NCI-H524 treated with DMSO at 0.1 percent for 48 hours (cell line): ENCODE measurements around the gene CEP295NL.
A peak's percentile ranks its signal among the peaks of the same experiment; 100 is the strongest.
"Not testable (repeated sequence)": the region's sequence is repeated elsewhere in the genome, so short reads cannot be mapped to it uniquely, and the experiment has no call there.

Source experiments
- DNase-seq: peaks from one replicate; lab custom pipeline; 2025; lab: John Stamatoyannopoulos, UW

The CEP295NL gene, protein sequence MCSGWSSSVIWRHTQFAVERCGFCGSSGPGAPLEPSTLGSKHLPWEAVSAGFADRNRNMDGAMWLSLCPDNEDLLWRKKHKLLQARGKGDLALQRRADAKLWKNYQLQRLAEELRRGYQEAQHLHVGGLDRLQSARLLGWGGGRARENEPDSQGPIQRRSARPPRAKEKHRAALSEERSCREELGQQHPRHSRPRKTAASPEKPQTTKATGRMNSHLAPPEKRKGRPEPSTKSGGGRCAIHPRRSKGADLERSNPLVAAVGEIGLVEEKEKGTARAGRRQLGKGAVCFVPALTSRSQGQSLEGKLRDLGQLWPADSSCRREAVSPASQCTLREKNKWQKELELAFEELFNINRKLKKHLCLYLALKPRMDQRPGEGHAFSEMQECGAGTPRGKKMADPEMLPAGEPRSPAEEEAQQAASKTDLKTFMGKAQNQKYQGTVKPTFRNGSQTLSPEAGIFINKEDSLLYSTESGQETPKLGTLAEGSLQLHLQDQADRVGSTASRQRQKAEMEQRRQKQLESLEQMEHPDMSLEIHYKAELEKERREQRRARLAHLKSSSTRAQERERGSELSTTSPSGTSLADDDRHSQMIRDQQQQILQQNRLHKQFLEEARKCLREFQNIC

DNA sequence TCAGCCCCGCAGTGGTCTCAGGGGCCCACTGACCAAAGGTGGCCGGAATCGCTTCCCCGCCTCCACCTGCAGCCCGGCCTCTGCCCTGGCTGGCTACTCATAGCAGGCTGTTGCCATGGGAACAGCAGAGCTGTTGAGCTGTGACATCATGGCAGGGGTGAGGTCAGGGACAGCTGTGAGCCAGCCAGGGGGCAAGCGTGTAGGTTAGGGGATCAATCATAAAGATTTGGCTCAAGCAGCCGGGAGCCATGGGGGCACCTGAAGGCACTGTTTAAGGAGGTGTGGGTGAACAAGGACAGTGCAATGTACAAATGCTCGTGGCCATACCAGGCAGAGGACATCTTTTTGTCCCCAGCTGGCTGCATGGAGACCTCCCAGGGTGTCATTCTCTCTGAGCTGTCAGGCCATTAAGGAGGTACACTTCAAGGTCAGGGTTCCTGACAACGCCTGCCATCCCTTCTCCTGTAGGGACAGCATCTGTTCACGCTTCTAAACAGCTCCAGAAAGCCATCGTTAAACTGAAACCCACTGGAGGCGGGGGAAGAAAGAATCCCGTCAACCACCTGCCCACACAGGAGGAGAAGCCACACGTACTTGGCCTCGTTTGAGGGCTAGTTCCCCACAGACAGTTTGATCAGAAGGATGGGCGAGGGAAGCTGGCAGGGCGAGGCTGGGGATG lies at the start of gene CEP295NL:
Gene CEP295NL (minus strand): TSS at position 101 of the 679 bp plus-strand sequence. CDS start 1,373 bp downstream, outside the sequence.
- no peak for DNase-seq

DNA sequence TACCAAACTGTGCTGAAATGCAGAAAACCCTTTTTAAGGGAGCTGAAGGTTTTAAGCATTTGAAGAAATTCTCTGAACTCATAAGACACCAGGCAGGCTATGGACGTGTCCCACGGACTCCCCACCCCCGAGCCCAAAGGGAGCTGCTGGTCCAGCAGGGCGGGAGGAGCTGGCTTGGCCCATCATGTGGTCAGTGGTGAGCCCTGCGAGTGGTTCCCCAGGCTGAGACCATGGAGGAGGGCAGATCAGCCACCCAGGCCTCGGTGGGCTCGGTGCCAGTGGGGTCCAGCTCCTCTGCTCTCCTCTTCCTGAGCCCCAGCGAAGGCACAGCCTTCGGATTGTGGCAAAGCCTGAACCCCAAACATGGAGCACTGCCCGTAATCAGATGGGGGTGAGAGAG lies 49.7 kb upstream of the CEP295NL start:
- no peak for DNase-seq

DNA sequence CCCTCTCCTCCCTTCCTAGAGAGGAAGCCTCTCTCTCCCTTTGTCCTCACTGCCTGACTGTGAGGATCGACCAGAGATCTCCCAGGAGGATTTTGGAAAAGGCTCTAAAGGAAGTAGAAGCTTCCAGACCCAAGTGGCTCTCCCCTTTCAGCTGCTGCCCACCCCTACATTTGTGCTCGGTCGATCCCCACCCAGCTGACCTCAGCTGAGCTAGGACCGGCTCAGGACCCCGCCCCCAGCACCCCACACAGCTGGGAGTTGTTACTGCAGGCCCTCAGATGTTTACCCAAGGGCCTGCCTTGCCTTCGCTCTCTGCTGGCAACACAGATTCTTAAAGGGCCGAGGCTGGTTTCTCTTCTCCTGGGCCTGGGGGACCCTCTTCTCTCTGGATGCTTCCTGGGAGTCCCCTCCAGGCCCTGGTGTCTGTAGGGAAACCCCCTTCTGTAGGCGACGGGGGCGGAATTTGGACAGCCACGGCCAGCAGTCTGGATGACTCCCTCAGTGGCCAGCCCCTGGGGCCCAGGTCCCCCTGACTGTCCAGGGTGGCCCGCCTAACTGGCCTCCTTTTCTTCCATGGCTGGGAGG lies 49.1 kb upstream of the CEP295NL start:
- DNase-seq, result no peak

DNA sequence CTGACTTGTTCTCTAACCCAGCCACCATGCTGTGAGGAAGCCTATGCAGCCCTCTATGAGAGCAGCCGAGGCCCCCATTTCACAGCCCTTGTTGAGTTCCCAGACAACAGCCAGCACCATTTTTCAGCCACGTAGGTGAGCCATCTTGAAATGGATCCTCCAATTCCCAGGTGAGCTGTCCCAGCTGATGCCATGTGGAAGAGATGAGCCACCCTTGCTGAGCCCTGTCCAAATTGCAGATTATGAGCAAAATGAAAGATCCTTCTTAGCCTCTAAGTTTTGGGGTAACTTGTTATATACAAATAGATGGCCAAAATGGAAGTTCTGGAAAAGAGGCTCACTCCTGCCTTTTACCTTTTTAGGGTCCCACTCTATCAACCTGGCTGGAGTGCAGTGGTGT lies 47.9 kb upstream of the CEP295NL start:
- no peak for DNase-seq

DNA sequence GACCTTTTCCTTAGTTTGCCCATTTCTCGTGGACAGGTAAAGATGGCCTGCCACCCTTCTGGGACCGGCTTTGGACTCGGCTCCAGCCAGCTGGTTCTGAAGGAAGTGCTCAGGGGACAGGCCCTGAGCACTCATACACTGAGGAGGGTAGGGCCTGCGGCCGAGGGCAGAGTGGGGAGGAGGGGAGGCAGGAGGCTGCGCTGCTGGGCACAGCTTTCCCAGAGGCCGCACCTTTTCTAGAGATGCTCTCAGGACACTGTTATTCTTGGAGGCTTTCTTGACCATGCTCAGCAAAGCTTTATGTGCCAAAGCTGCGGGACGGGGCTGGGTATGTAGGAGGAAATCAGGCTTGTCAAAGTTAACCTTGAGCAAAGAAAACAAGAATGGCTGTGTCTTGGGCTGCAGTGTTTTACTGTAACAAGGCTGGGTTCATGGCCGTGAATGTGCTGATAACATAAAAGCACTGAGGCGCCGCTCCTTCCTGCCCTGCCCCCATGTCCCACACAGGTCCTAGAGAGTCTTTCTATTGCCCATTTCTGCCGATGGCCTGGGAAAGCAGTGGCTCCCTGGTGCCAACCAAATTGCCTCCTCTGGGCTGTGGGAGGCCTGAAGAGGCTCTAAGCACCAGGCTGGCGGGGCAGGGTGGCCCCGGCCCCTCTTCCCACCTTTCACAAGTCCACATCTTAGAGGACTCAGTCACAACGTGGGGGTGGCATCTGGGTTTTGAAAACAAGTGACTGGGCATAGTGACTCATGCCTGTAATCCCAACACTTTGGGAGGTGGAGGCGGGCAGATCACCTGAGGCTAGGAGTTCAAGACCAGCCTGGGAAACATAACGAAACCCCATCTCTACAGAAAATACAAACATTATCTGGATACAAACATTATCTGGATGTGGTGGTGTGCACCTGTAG lies 44.5 kb upstream of the CEP295NL start:
- no peak for DNase-seq

DNA sequence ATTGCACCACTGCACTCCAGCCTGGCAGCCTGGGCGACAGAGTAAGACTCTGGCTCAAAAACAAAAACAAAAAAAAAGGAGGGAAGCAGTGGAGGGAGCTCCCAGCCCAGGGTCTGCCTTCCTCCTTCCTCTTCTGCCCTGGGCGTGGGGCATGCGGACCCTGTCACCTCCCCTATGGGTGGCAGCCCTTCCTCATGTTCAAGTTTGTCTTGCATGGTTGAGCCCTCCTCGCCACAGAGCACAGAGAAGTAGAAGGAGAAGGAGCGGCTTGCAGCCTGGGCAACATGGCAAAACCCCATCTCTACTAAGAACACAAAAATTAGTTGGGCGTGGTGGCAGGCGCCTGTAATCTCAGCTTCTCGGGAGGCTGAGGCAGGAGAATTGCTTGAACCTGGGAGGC lies 43.6 kb upstream of the CEP295NL start:
- DNase-seq, result no peak

DNA sequence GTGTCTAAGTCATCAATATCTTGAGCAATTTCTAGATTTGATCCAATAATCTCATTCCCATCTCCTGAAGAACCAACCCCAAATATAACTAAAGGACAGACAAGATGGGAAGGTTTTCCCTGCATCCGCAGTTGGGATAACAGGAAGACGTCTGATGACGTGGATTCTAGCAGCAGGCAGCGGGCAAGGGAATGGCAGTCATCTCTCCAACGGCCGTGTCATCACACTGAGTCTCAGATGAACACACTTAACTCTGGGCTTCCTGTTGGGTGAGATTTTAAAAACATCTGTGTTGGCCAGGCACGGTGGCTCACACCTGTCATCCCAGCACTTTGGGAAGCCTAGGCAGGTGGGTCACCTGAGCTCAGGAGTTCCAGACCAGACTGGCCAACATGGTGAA lies 43.1 kb upstream of the CEP295NL start:
- no peak for DNase-seq

DNA sequence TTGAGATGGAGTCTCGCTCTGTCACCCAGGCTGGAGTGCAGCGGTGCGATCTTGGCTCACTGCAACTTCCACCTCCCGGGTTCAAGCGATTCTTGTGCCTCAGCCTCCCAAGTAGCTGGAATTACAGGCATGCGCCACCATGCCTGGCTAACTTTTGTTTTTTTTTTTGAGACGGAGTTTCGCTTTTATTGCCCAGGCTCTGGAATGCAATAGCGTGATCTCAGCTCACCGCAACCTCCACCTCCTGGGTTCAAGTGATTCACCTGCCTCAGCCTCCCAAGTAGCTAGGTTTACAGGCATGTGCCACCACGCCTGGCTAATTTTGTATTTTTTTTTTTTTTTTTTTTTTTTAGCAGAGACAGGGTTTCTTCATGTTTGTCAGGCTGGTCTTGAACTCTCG lies 42.5 kb upstream of the CEP295NL start:
- not testable (repeated sequence) for DNase-seq

DNA sequence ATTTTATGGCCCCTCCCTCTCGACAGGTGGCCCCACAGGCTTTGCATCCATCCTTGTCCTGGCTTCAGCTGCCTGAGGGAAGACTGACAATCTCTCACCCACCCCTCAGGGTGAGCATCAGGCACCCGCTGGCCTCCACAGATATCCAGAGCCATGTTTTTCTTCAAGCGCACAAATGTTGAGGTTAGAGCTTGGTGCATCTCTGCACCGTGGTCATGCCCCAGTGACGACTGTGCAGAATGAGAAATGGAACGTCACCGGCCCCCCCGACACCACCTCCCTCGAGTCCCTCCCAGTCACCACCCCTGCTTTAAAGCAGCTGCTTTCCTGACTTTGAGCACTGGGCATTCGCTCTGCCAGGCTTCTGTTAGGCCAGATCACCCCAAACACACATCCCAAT lies 42.0 kb upstream of the CEP295NL start:
- no peak for DNase-seq

DNA sequence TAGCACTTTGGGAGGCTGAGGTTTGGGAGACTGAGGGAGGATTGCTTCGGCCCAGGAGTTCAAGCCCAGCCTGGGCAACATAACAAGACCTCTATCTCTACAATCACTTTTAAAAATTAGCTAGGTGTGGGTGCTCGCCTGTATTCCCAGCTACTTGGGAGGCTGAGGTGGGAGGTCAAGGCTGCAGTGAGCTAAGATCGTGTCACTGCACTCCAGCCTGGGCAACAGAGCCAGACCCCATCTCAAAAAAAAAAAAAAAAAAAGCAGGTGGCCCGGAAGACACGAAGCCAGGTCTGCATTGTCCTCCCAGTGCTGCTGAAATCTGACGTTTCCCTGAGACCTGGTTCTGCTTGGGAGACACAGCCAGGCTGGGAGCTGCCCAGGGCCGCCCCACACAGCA lies 41.0 kb upstream of the CEP295NL start:
- no peak for DNase-seq

DNA sequence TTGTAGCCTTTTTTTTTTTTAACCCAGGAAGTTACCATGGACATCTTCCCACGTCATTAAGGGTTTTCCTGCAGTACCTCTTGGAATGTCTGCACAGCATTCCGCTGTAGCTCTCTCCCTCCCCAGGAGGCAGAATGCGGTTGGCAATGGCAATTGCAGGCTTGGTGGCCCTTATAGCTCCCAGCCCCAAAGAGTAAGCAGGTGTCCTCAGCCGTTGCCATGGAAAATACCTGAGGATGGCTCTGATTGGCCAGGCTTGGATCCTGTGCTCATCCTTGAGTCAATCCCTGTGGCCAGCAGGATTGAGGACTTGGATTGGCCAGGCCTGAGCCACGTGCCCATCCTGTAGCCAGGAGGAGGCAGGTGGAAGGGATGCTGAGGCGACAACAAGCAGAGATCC lies 37.7 kb upstream of the CEP295NL start:
- no peak for DNase-seq

DNA sequence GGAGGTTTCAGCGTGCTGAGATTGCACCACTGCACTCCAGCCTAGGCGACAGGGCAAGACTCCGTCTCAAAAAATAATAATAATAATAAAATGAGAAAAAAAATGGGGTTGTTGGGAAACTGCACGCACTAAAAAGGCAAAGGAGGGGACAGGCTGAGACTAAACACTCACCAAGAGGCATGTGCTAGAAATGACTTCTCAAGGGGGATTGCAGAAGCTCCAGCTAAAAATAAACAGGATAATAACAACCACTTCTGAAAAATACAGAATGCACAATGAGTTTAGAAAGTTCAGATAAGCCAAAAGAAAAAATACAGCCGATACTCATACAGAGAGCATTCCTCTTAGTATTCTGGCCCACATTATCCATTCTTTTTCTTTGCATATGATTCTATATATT lies 37.3 kb upstream of the CEP295NL start:
- DNase-seq, result no peak

DNA sequence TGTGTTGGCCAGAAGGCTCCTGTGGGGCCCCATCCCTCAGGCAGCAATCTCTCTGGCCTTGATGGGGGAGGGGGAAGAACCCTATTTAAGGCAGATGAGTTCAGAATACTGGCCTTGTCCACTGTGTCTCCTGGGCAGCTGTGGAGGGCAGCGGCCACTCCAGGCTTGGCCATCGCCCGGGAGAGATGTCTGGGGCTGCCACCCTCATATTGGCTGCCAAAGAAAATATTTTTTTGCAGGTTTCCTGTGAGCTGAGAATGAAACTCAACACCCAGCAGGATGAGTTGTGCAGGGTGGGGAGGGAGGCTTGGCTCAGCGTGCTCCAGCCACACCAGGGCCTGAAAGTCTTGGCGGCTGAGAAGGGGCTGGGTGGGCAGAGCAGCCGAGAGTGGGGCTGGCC lies 36.6 kb upstream of the CEP295NL start:
- DNase-seq, result no peak

DNA sequence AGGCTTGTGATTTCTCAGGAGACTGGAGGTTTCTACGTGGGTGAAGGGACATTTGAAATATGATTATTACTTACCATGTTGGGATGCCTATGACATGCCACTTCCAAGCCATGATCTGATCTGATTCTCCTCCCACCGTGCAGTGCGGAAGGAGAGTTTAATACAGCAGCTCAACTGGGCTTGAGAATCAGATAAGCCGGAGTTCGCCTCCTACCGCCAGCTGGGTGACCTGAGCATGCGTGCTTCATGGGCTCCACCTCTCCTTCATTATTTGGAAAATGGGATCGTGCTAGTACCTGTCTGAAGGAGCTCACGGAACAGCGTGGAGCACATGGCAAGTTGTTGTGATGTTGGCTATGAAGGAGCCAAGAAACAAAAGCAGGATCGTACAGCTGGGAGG lies 34.6 kb upstream of the CEP295NL start:
- DNase-seq, result no peak

DNA sequence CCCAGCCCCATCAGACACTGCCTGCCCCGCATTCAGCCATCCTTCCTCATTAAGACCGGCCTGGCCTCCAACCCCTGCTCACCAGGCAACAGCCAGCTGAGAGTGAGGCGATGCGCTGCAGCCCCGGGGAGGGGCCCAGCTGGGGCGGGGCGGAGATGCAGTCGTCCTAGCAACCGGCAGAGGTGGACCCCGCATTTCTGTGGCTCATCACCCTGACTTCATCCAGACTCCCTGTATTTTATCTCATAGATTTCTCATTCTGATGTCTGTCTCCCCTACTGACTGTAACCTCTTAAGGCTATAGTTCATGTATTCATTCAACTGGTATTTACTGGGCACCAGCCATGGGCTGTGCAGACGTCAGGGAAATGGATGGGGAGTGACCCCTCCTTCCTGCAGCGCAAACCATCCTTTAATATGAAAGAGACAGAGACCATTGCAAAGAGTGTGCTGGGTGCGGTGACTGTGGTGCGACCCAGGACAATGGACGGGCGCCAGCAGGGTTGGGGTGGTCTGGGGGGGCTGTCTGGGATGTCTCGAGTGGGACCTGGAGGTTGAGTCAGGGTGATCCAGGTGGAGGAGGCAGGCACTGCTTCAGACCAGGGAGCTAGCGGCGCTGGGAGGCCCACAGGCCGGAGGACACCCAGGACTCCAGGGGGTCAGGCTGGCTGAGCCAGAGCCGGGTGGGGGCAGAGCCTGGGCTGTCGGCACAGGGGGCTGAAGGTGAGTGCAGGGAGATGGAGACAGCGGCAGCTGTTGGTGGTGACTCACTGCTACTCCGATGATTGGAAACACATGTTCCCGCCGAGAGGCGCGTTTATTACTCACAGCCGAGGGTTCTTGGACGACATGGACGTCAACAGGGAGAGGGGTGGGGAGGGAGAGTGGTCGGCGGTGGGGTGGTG lies 32.7 kb upstream of the CEP295NL start:
- DNase-seq, result peak; percentile 74

DNA sequence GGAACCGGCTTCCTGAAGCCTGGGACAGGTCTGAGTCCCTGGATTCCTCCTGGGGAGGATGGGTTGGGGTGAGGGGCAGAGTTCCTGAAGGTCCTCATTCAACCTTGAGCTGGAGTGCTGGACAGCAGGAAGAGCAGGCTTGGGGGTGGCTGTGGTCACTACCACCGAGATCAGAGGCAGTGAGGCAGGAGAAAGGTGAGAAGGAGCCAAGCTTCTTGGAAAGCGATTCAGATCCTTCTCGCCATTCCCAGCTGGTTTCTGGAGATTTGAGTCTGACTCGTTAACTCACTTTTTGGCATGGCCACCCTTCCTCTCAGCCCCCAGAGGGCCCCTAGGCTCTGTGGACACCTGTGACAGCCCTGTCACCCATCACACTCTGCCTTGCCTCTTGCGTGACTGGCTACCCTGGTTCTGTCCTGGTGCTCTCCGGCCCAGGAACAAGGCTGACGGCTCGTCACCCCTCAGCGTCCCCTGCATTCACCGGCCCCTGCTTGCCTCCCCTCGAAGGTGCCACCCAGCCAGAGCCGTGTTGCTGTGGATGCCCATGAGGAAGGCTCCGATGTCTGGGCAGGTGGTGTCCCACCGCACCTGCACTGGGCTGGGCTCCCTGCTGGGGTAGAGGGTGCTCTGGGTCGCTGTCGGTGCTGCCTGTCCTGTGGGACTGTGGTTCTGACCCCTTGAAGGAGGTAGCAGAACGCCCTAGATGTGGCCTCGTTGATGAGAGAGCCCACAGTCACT lies 31.8 kb upstream of the CEP295NL start:
- DNase-seq, result no peak

DNA sequence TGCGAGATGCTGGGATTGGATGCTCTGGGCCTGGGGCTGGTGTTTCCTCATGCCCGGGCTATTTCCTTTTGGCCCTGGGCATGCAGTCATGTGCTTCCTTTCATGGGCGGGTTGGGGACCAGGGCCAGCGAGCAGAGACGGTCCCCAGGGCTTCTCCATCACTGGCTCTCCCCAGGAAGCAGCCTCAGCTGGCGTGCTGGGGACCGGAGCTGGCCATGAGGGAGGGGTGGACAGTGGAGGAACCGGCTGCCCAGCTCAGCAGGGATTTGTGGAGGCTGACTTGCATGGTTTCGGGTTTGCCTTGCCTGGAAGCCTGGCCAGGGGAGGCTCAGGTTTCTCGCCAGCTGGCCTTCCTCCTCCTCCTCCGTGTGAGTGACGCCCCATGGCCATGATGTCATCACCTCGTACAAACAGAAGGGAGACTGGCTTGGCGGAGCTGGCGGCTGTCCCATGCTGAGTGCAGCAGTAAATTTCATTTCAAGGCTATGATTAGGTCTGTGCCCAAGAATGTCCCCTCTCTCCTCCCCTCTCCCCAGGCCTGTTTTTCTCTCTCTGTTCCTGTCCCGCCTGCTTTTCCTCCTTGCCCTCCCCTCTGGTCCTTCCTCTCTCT lies 31.1 kb upstream of the CEP295NL start:
- DNase-seq, result peak; percentile 94

DNA sequence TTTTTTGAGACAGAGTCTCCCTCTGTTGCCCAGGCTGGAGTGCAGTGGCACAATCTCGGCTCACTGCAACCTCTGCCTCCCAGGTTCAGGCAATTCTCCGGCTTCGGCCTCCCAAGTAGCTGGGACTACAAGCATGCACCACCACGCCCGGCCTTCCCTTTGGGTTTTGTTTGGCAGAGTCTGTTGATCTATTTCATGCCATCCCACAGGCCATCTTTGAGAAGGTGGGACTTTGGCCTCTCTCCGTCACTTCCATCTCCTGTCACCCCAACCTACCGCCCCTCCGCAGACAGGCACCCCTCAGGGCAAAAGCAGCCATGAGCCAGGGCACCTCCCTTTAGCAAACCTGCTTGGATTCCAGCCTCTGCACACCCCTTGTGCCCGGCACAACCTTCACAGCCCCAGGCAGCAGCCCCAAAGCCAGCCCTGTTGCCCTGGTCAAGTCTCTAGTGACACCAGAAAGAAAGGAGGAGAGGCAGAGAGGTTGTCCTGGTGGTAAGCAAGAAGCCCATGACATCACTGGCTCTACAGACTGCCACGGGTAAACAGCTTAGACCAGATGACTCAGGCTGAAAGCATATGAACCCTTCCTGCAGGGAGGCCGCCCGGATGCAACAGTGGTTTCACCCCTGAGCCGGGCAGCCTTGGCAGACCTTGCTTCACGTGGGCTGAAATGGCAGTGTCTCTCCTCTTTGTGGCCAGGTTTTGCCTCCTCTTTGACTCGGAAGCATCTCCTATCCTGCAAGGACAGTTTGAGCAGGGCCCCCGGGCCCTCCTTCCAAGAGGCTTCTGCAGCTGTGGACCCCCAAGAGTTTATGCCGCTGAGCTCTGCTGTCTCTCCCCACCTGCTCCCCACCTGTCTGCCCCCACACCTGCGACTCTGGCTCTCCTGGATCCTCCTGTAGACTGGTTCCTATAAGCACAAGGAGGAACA lies 30.3 kb upstream of the CEP295NL start:
- no peak for DNase-seq
